B cell (primary cell): Measurements from ENCODE around the gene NHSL1. TPM values are rescaled to one million over a fixed set of nuclear protein-coding genes. Genes with fewer than 3 reads are reported as not detected.

Experiments
- ATAC-seq: fragments of 200-7000 bp; cut with Tn5 transposase; one replicate; pipeline ENCODE4 v1.10.0; 2021; ENCODE audit warnings: low read depth, mild to moderate bottlenecking, moderate number of reproducible peaks, moderate library complexity
- CTCF ChIA-PET: fragments of 350-600 bp; sonication (Branson Sonifier 250); formaldehyde crosslinking; loops from one replicate; lab custom pipeline; 2021; ENCODE audit warnings: antibody characterized with exemption, inconsistent platforms; lab: Charles Lee
- POLR2A ChIA-PET: fragments of 350-600 bp; sonication (Branson Sonifier 250); formaldehyde crosslinking; loops from one replicate; lab custom pipeline; 2021; ENCODE audit warnings: antibody characterized with exemption; lab: Charles Lee
- DNase-seq: peaks from one replicate; pipeline ENCODE4 v3.0.0; 2013
- H2AFZ ChIP-seq: 2 replicates; pipeline ENCODE4 v1.6.1; 2012; ENCODE audit warnings: mild to moderate bottlenecking, low read depth, low read length; ENCODE audit not compliant: insufficient read depth, poor library complexity, severe bottlenecking
- H3K27ac ChIP-seq, 2 donors: 1 replicate in 1 of 2; 2 replicates in 1 of 2; pipeline ENCODE4 v1.5.1; 2012 to 2013; ENCODE audit warnings: low read length in 2 of 2, mild to moderate bottlenecking in 2 of 2, moderate library complexity in 1 of 2
- H3K27me3 ChIP-seq, 4 experiments: fragments of 200-600 bp in 1 of 4; sonication (generic) in 1 of 4; replicated peaks in 1 of 4; 1 replicate in 2 of 4; 2 replicates in 2 of 4; pipeline versions ENCODE4 v1.6.1 to v1.7.0; 2013 to 2016; ENCODE audit warnings: low read length in 3 of 4, mild to moderate bottlenecking in 2 of 4, mixed read lengths in 1 of 4, moderate library complexity in 1 of 4; ENCODE audit not compliant: insufficient read depth in 4 of 4, control insufficient read depth in 3 of 4; ENCODE audit errors: control extremely low read depth in 1 of 4
- H3K36me3 ChIP-seq, 2 experiments: replicated peaks in 1 of 2; 1 replicate in 1 of 2; 2 replicates in 1 of 2; pipeline versions ENCODE4 v1.6.1 to v1.7.1; 2013; ENCODE audit warnings: low read length in 1 of 2; ENCODE audit not compliant: insufficient read depth in 2 of 2, control insufficient read depth in 1 of 2; ENCODE audit errors: control extremely low read depth in 1 of 2, extremely low read depth in 1 of 2
- H3K4me1 ChIP-seq, 2 donors: fragments of 200-600 bp in 1 of 2; sonication (generic) in 1 of 2; 1 replicate in 1 of 2; 2 replicates in 1 of 2; pipeline versions ENCODE4 v1.5.1 to v1.6.1; 2013 to 2017; ENCODE audit warnings: low read length in 2 of 2; ENCODE audit not compliant: control insufficient read depth in 2 of 2, insufficient read depth in 2 of 2
- H3K4me2 ChIP-seq: replicated peaks from 2 replicates; pipeline ENCODE3; 2012; ENCODE audit warnings: mild to moderate bottlenecking, low read depth, low read length; ENCODE audit not compliant: poor library complexity, severe bottlenecking
- H3K4me3 ChIP-seq, 5 experiments: fragments of 200-600 bp in 1 of 5; sonication (generic) in 1 of 5; 1 replicate in 3 of 5; 2 replicates in 2 of 5; pipeline versions ENCODE4 v1.5.1 to v1.7.0; 2011 to 2016; ENCODE audit warnings: low read length in 4 of 5, mild to moderate bottlenecking in 4 of 5, low read depth in 2 of 5, control low read depth in 1 of 5, moderate library complexity in 1 of 5; ENCODE audit not compliant: insufficient read depth in 1 of 5; ENCODE audit errors: control extremely low read depth in 1 of 5, extremely low read depth in 1 of 5
- H3K79me2 ChIP-seq: fragments of 200-600 bp; sonication (generic); one replicate; pipeline ENCODE4 v1.6.0; 2016; ENCODE audit warnings: low read length; ENCODE audit not compliant: control insufficient read depth, insufficient read depth
- H3K9ac ChIP-seq: fragments of 200-600 bp; sonication (generic); 2 replicates; pipeline ENCODE4 v1.6.1; 2017; ENCODE audit warnings: mild to moderate bottlenecking, low read length, moderate library complexity
- H3K9me3 ChIP-seq, 3 donors: one replicate each; pipeline versions ENCODE4 v1.6.1 to v1.7.1; 2013; ENCODE audit warnings: low read length in 2 of 3; ENCODE audit not compliant: control insufficient read depth in 2 of 3, insufficient read depth in 1 of 3; ENCODE audit errors: control extremely low read depth in 1 of 3
- H4K20me1 ChIP-seq: 2 replicates; pipeline ENCODE4 v1.6.0; 2012; ENCODE audit warnings: mild to moderate bottlenecking, low read length; ENCODE audit not compliant: insufficient read depth, control insufficient read depth, poor library complexity, severe bottlenecking
- H3K27ac Mint-ChIP-seq: one replicate; pipeline ENCODE4 v1.8.0; 2021; ENCODE audit warnings: mixed read lengths
- H3K27me3 Mint-ChIP-seq: one replicate; pipeline ENCODE4 v1.8.0; 2021; ENCODE audit warnings: mixed read lengths
- H3K4me1 Mint-ChIP-seq: one replicate; pipeline ENCODE4 v1.8.0; 2021; ENCODE audit warnings: mixed read lengths
- H3K4me3 Mint-ChIP-seq: one replicate; pipeline ENCODE4 v1.8.0; 2021; ENCODE audit warnings: mixed read lengths
- H3K9me3 Mint-ChIP-seq: one replicate; pipeline ENCODE4 v1.8.0; 2022; ENCODE audit warnings: mixed read lengths; ENCODE audit not compliant: insufficient read depth
- CTCF ChIP-seq: fragments of 200-600 bp; IDR thresholded peaks from one replicate; pipeline ENCODE4 v1.8.0; 2022; ENCODE audit warnings: antibody characterized with exemption, mild to moderate bottlenecking
- EZH2 ChIP-seq: IDR thresholded peaks from 2 replicates; pipeline ENCODE4 v1.6.1; 2012; ENCODE audit warnings: borderline replicate concordance, low read depth, mild to moderate bottlenecking, moderate library complexity, low read length; ENCODE audit not compliant: insufficient read depth, poor library complexity, severe bottlenecking
- WGBS: methylation state at CpG from one replicate; pipeline ENCODE4 v1.1.5; 2013; ENCODE audit warnings: missing lambda C conversion rate; ENCODE audit not compliant: insufficient coverage; 5-methylcytosine and 5-hydroxymethylcytosine counted together
- intact Hi-C: fragments of 100-400 bp; cut with micrococcal nuclease; formaldehyde crosslinking; loops from one replicate; pipeline ENCODE4 v1.10.0; 2022
- polyA plus RNA-seq: library from polyadenylated mRNA; depleted of rRNA; stranded (reverse); fragments of >200 nt; gene quantifications from 2 replicates; pipeline ENCODE4 v1.2.3, GENCODE V29; 2012
- total RNA-seq, 2 donors: library from RNA; stranded (reverse); fragments of 120-200 nt in 1 of 2; gene quantifications; 1 replicate in 1 of 2; 2 replicates in 1 of 2; pipeline versions ENCODE4 v1.2.3 to v1.2.4, GENCODE V29; 2013 to 2022

Gene NHSL1
- total and polyA plus RNA-seq, 2 donors (not counting 1 experiment from before 2014, with no cell fraction given): 0.04 to 0.10 TPM

GRCh38 chr6:138417493-138418117, 81.7 kb downstream of the NHSL1 start:
- no peak overlapping the region for H3K4me3 ChIP-seq
- intact Hi-C loops: no loop called here
- DNase-seq: no peak
- H3K79me2 ChIP-seq: no peaks in the 10 kb centered on the region
- H3K9me3 Mint-ChIP-seq: no peaks in the 10 kb centered on the region
- H2AFZ ChIP-seq: no peak overlapping the region
- no peaks in the 10 kb centered on the region for H3K27me3 Mint-ChIP-seq
- H3K4me1 ChIP-seq: no peaks in the 10 kb centered on the region
- no peaks in the 10 kb centered on the region for H4K20me1 ChIP-seq
- H3K27ac Mint-ChIP-seq: no peak overlapping the region
- no peaks in the 10 kb centered on the region for H3K27me3 ChIP-seq
- H3K9ac ChIP-seq: no peak overlapping the region
- no peak overlapping the region for H3K27ac ChIP-seq
- no peaks in the 10 kb centered on the region for H3K4me1 Mint-ChIP-seq
- POLR2A ChIA-PET: no interaction called here
- WGBS: 81% methylated on average over 3 of the region's 3 CpGs
- no peaks in the 10 kb centered on the region for H3K9me3 ChIP-seq
- TF ChIP-seq CTCF: no peak
- H3K36me3 ChIP-seq: peaks cover 7 to 30% of the 10 kb centered on the region in 2 experiments
- no peak overlapping the region for H3K4me3 Mint-ChIP-seq
- no peak for ATAC-seq
- no peak overlapping the region for H3K4me2 ChIP-seq
- CTCF ChIA-PET: interaction anchor here (1.2 kb wide), 1 partner anchor 8 kb away, joined by 3 read pairs; no protein-coding TSS in a partner anchor

GRCh38 chr6:138416206-138416605, 83.1 kb downstream of the NHSL1 start:
- H3K4me3 ChIP-seq: no peak overlapping the region
- Mint-ChIP-seq H3K9me3 (no peaks in the 10 kb centered on the region), H3K27ac (no peak overlapping the region), H3K27me3 (no peaks in the 10 kb centered on the region), H3K4me1 (no peaks in the 10 kb centered on the region), H3K4me3 (no peak overlapping the region)
- WGBS: 96% methylated on average over 4 of the region's 4 CpGs
- no peak overlapping the region for H3K27ac ChIP-seq
- ChIA-PET CTCF (interaction anchor here (0.6 to 1.2 kb wide), 3 partner anchors 9 to 948 kb away, joined by 3 to 5 read pairs (median 3); partner anchors contain the start of gene HEBP2), POLR2A (no interaction called here)
- H3K36me3 ChIP-seq: peaks cover 7 to 41% of the 10 kb centered on the region in 2 experiments
- ATAC-seq (no peak), DNase-seq (no peak)
- TF ChIP-seq CTCF (no peak), EZH2 (no peak)
- H3K9me3 ChIP-seq: no peaks in the 10 kb centered on the region
- H4K20me1 ChIP-seq: no peaks in the 10 kb centered on the region
- H3K27me3 ChIP-seq: no peaks in the 10 kb centered on the region
- no peaks in the 10 kb centered on the region for H3K4me1 ChIP-seq
- no peak overlapping the region for H3K9ac ChIP-seq
- H2AFZ ChIP-seq: no peak overlapping the region
- H3K79me2 ChIP-seq: no peaks in the 10 kb centered on the region
- intact Hi-C loops: no loop called here
- no peak overlapping the region for H3K4me2 ChIP-seq
